ENCODE results near the gene CDK5RAP1.

CDK5RAP1 gene

GRCh38 chr20:33386673-33387072 lies 14.6 kb downstream of the CDK5RAP1 start:
- no peak for DNase-seq (ENCODE audit: low spot score)

- DNase-seq (ENCODE audit: low spot score), result peak; percentile 18
Measured at GRCh38 chr20:33377366-33377765, 24.0 kb downstream of the CDK5RAP1 start.

GRCh38 chr20:33373735-33374605 lies 27.3 kb downstream of the CDK5RAP1 start:
- DNase-seq (ENCODE audit: low spot score), result no peak

GRCh38 chr20:33372993-33373441 lies 28.3 kb downstream of the CDK5RAP1 start:
- DNase-seq (ENCODE audit: low spot score), result no peak

- peak; percentile 81 for DNase-seq (ENCODE audit: low spot score)
Measured at GRCh38 chr20:33370291-33370690, 31.0 kb downstream of the CDK5RAP1 start.

GRCh38 chr20:33362898-33363297 lies 38.4 kb downstream of the CDK5RAP1 start:
- DNase-seq (ENCODE audit: low spot score), result no peak

- no peak for DNase-seq (ENCODE audit: low spot score)
Measured at GRCh38 chr20:33359399-33360261, 41.7 kb downstream of the CDK5RAP1 start.

GRCh38 chr20:33353013-33353402 lies 48.3 kb downstream of the CDK5RAP1 start:
- no peak for DNase-seq (ENCODE audit: low spot score)

GRCh38 chr20:33352258-33353012 lies 48.9 kb downstream of the CDK5RAP1 start:
- DNase-seq (ENCODE audit: low spot score), result no peak

- DNase-seq (ENCODE audit: low spot score), result no peak
Measured at GRCh38 chr20:33351696-33352095, 49.6 kb downstream of the CDK5RAP1 start.

- DNase-seq (ENCODE audit: low spot score), result no peak
Measured at GRCh38 chr20:33349493-33349892, 51.8 kb downstream of the CDK5RAP1 start.

GRCh38 chr20:33348136-33348937 lies 53.0 kb downstream of the CDK5RAP1 start:
- DNase-seq (ENCODE audit: low spot score), result no peak

GRCh38 chr20:33345342-33345741 lies 56.0 kb downstream of the CDK5RAP1 start:
- no peak for DNase-seq (ENCODE audit: low spot score)

GRCh38 chr20:33343521-33343920 lies 57.8 kb downstream of the CDK5RAP1 start:
- DNase-seq (ENCODE audit: low spot score), result no peak

- DNase-seq (ENCODE audit: low spot score), result no peak
Measured at GRCh38 chr20:33339515-33340058, 61.7 kb downstream of the CDK5RAP1 start.

GRCh38 chr20:33338467-33339258 lies 62.7 kb downstream of the CDK5RAP1 start:
- DNase-seq (ENCODE audit: low spot score), result no peak

GRCh38 chr20:33337531-33338165 lies 63.7 kb downstream of the CDK5RAP1 start:
- DNase-seq (ENCODE audit: low spot score), result no peak

- no peak for DNase-seq (ENCODE audit: low spot score)
Measured at GRCh38 chr20:33337119-33337518, 64.2 kb downstream of the CDK5RAP1 start.

- no peak for DNase-seq (ENCODE audit: low spot score)
Measured at GRCh38 chr20:33336375-33336774, 64.9 kb downstream of the CDK5RAP1 start.

- DNase-seq (ENCODE audit: low spot score), result no peak
Measured at GRCh38 chr20:33334111-33334510, 67.2 kb downstream of the CDK5RAP1 start.

Data from CD4-positive, alpha-beta T cell treated with Interleukin-6 at 100 ng/mL for 8 hours (primary cell).